HepG2 (cell line): ENCODE data around the gene CEBPA. TPM values are rescaled to one million over a fixed set of nuclear protein-coding genes. Genes with fewer than 3 reads are reported as not detected.
A peak's percentile ranks its signal among the peaks of the same experiment; 100 is the strongest.

Experiments
- BORCS8-MEF2B ChIP-seq: sonication (generic); formaldehyde crosslinking; IDR thresholded peaks from 2 replicates; pipeline ENCODE4 v1.8.0; 2022; ENCODE audit warnings: mild to moderate bottlenecking, missing genetic modification reagents
- FOXK2 ChIP-seq: fragments of 450-650 bp; IDR thresholded peaks from 2 replicates; pipeline ENCODE4 v1.6.1; 2016
- HCFC1 ChIP-seq: fragments of 150-350 bp; IDR thresholded peaks from 2 replicates; pipeline ENCODE4 v1.6.1; 2014; ENCODE audit warnings: low read depth, low read length
- HMG20B ChIP-seq: conservative IDR thresholded peaks from 2 replicates; pipeline ENCODE4 v1.6.1; 2016; ENCODE audit warnings: missing genetic modification reagents, missing compliant biosample characterization
- HNRNPUL1 ChIP-seq: fragments of 200-400 bp; formaldehyde crosslinking; IDR thresholded peaks from 2 replicates; pipeline ENCODE4 v1.6.1; 2017; ENCODE audit warnings: low read depth, mild to moderate bottlenecking, low read length, moderate library complexity
- PCBP1 ChIP-seq: fragments of 200-400 bp; formaldehyde crosslinking; IDR thresholded peaks from 2 replicates; pipeline ENCODE4 v1.6.1; 2017; ENCODE audit warnings: mild to moderate bottlenecking, low read depth, low read length, borderline replicate concordance
- PHF8 ChIP-seq: sonication (generic); formaldehyde crosslinking; IDR thresholded peaks from 2 replicates; pipeline ENCODE4 v1.5.0; 2020; ENCODE audit warnings: missing genetic modification reagents
- SALL2 ChIP-seq: sonication (generic); formaldehyde crosslinking; IDR thresholded peaks from 2 replicates; pipeline ENCODE4 v1.8.1; 2023; ENCODE audit warnings: mild to moderate bottlenecking, missing genetic modification reagents, inconsistent platforms
- SOX13 ChIP-seq, 3 experiments: fragments of 450-650 bp in 1 of 3; sonication (generic) in 1 of 3; formaldehyde crosslinking in 1 of 3; IDR thresholded peaks in 2 of 3; conservative IDR thresholded peaks in 1 of 3; 2 replicates each; pipeline versions ENCODE4 v1.5.0 to v1.6.1; 2016 to 2020; ENCODE audit warnings: antibody characterized with exemption in 1 of 3, mild to moderate bottlenecking in 1 of 3, missing compliant biosample characterization in 1 of 3, missing genetic modification reagents in 1 of 3, moderate library complexity in 1 of 3
- XRCC5 ChIP-seq: fragments of 200-400 bp; formaldehyde crosslinking; optimal IDR thresholded peaks from 2 replicates; pipeline ENCODE3; 2017; ENCODE audit warnings: mild to moderate bottlenecking, low read length
- ZMYM2 ChIP-seq: sonication (generic); formaldehyde crosslinking; IDR thresholded peaks from 2 replicates; pipeline ENCODE4 v1.8.0; 2022; ENCODE audit warnings: mild to moderate bottlenecking, missing genetic modification reagents
- ZNF747 ChIP-seq: sonication (generic); formaldehyde crosslinking; IDR thresholded peaks from 2 replicates; pipeline ENCODE4 v1.8.1; 2023; ENCODE audit warnings: missing genetic modification reagents, mild to moderate bottlenecking, borderline replicate concordance
- ZNF816 ChIP-seq: sonication (generic); formaldehyde crosslinking; IDR thresholded peaks from 2 replicates; pipeline ENCODE4 v1.8.0; 2022; ENCODE audit warnings: missing genetic modification reagents, mild to moderate bottlenecking, borderline replicate concordance
- polyA plus RNA-seq, 8 experiments: library from polyadenylated mRNA; depleted of rRNA in 3 of 8; stranded (reverse) in 7 of 8; unstranded in 1 of 8; fragments of >200 nt; fragmentation: Illumina TruSeq in 4 of 8; extraction: Trizol in 4 of 8; gene quantifications; 2 replicates each; pipeline versions ENCODE4 v1.2.1 to v1.2.3, GENCODE V29; 2011 to 2016; ENCODE audit warnings: low read depth in 4 of 8, missing spikeins in 1 of 8, mixed read lengths in 1 of 8; ENCODE audit not compliant: insufficient read depth in 1 of 8
- total RNA-seq, 5 experiments: library from RNA; depleted of rRNA; stranded (reverse); fragments of >200 nt; fragmentation: Illumina TruSeq; extraction: Trizol; gene quantifications; 2 replicates each; pipeline ENCODE4 v1.2.3, GENCODE V29; 2016; ENCODE audit warnings: low read depth in 1 of 5
- TF ChIP-seq, protein P1 (sequence below): sonication (generic); formaldehyde crosslinking; IDR thresholded peaks from 2 replicates; pipeline ENCODE4 v1.5.0; 2020; ENCODE audit warnings: mild to moderate bottlenecking, missing genetic modification reagents
- TF ChIP-seq, protein P2 (sequence below): IDR thresholded peaks from 2 replicates; pipeline ENCODE4 v1.6.1; 2016
- TF ChIP-seq, protein P3 (sequence below): sonication (generic); formaldehyde crosslinking; IDR thresholded peaks from 2 replicates; pipeline ENCODE4 v1.5.1; 2020; ENCODE audit warnings: mild to moderate bottlenecking, missing genetic modification reagents, borderline replicate concordance
- TF ChIP-seq, protein P4 (sequence below): sonication (generic); formaldehyde crosslinking; IDR thresholded peaks from 2 replicates; pipeline ENCODE4 v1.8.1; 2023; ENCODE audit warnings: mild to moderate bottlenecking, moderate library complexity, missing genetic modification reagents

CEBPA gene
- total and polyA plus RNA-seq, 2 of the 13 experiments (the other 11 are each of a cell fraction or from before 2014, with no cell fraction given) = 24.8 to 103 TPM

DNA sequence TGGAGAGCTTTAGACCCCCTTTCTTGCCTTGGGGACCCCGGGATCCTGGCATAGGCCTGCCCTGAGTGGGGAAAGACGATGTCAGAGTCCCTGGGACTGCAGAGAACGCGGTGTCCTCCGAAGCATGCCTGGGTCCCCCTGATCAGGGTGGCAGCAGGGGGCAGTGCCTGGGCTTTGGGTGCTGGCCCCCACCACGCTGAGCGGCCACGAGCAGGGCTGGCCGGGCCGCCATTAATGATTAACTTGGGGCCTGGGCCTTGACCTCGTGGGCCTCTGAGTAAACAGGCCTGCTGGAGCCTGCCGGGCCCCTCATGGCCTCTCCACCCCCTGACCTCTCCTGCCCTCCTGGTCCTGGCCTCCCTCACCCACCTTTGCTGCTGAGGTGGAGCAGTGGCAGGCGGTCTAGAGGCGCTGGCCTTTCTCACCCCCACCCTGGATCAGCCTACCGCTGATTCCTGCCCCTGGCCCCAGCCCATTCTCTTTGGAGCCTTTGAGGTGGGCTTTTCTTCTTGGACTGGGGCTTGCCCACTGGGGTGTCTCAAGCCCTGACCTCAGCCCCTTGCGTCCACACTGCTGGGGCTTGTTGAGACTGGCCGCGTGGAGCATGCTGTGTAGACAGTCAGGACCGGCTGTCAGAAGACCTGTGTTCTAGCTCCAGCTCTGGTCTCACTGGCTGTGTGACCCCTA is 26.3 kb downstream of the CEBPA start (continued):
- TF ChIP-seq, protein P1, sequence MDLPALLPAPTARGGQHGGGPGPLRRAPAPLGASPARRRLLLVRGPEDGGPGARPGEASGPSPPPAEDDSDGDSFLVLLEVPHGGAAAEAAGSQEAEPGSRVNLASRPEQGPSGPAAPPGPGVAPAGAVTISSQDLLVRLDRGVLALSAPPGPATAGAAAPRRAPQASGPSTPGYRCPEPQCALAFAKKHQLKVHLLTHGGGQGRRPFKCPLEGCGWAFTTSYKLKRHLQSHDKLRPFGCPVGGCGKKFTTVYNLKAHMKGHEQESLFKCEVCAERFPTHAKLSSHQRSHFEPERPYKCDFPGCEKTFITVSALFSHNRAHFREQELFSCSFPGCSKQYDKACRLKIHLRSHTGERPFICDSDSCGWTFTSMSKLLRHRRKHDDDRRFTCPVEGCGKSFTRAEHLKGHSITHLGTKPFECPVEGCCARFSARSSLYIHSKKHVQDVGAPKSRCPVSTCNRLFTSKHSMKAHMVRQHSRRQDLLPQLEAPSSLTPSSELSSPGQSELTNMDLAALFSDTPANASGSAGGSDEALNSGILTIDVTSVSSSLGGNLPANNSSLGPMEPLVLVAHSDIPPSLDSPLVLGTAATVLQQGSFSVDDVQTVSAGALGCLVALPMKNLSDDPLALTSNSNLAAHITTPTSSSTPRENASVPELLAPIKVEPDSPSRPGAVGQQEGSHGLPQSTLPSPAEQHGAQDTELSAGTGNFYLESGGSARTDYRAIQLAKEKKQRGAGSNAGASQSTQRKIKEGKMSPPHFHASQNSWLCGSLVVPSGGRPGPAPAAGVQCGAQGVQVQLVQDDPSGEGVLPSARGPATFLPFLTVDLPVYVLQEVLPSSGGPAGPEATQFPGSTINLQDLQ = peak; percentile 90; the same call in 1 of the 2 replicates
- TF ChIP-seq PCBP1 (peak; percentile 82; the same call in 1 of the 2 replicates), HMG20B (peak; percentile 97), HCFC1 (no peak), SOX13 (IDR thresholded peaks at IDR 0.05) (peak; percentile 50; the same call in 1 of the 2 replicates), SOX13 (CRISPR knock-in tag; conservative IDR thresholded peaks at IDR 0.05 in 1 of 2, IDR thresholded peaks at IDR 0.05 in 1 of 2) (peak in 1 of 2 experiments; percentile 91; a peak in 2 of 4 replicates), ZNF816 (CRISPR knock-in tag) (peak; percentile 72; the same call in 1 of the 2 replicates), ZNF747 (CRISPR knock-in tag) (peak; percentile 95), FOXK2 (0 out of 2 replicates have a peak, but pooled peaks have one; percentile 60), HNRNPUL1 (peak; percentile 100), ZMYM2 (CRISPR knock-in tag) (peak; percentile 80; the same call in 1 of the 2 replicates), XRCC5 (peak; percentile 55), BORCS8-MEF2B (peak; percentile 85; the same call in 1 of the 2 replicates), SALL2 (CRISPR knock-in tag) (peak; percentile 68; the same call in 1 of the 2 replicates), PHF8 (CRISPR knock-in tag) (no peak; the same call in none of the 2 replicates)
- TF ChIP-seq, protein P2, sequence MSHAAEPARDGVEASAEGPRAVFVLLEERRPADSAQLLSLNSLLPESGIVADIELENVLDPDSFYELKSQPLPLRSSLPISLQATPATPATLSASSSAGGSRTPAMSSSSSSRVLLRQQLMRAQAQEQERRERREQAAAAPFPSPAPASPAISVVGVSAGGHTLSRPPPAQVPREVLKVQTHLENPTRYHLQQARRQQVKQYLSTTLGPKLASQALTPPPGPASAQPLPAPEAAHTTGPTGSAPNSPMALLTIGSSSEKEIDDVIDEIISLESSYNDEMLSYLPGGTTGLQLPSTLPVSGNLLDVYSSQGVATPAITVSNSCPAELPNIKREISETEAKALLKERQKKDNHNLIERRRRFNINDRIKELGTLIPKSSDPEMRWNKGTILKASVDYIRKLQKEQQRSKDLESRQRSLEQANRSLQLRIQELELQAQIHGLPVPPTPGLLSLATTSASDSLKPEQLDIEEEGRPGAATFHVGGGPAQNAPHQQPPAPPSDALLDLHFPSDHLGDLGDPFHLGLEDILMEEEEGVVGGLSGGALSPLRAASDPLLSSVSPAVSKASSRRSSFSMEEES (CRISPR knock-in tag) = peak; percentile 93
- TF ChIP-seq, protein P3, sequence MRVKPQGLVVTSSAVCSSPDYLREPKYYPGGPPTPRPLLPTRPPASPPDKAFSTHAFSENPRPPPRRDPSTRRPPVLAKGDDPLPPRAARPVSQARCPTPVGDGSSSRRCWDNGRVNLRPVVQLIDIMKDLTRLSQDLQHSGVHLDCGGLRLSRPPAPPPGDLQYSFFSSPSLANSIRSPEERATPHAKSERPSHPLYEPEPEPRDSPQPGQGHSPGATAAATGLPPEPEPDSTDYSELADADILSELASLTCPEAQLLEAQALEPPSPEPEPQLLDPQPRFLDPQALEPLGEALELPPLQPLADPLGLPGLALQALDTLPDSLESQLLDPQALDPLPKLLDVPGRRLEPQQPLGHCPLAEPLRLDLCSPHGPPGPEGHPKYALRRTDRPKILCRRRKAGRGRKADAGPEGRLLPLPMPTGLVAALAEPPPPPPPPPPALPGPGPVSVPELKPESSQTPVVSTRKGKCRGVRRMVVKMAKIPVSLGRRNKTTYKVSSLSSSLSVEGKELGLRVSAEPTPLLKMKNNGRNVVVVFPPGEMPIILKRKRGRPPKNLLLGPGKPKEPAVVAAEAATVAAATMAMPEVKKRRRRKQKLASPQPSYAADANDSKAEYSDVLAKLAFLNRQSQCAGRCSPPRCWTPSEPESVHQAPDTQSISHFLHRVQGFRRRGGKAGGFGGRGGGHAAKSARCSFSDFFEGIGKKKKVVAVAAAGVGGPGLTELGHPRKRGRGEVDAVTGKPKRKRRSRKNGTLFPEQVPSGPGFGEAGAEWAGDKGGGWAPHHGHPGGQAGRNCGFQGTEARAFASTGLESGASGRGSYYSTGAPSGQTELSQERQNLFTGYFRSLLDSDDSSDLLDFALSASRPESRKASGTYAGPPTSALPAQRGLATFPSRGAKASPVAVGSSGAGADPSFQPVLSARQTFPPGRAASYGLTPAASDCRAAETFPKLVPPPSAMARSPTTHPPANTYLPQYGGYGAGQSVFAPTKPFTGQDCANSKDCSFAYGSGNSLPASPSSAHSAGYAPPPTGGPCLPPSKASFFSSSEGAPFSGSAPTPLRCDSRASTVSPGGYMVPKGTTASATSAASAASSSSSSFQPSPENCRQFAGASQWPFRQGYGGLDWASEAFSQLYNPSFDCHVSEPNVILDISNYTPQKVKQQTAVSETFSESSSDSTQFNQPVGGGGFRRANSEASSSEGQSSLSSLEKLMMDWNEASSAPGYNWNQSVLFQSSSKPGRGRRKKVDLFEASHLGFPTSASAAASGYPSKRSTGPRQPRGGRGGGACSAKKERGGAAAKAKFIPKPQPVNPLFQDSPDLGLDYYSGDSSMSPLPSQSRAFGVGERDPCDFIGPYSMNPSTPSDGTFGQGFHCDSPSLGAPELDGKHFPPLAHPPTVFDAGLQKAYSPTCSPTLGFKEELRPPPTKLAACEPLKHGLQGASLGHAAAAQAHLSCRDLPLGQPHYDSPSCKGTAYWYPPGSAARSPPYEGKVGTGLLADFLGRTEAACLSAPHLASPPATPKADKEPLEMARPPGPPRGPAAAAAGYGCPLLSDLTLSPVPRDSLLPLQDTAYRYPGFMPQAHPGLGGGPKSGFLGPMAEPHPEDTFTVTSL = peak; percentile 81; the same call in 1 of the 2 replicates
- TF ChIP-seq, protein P4, sequence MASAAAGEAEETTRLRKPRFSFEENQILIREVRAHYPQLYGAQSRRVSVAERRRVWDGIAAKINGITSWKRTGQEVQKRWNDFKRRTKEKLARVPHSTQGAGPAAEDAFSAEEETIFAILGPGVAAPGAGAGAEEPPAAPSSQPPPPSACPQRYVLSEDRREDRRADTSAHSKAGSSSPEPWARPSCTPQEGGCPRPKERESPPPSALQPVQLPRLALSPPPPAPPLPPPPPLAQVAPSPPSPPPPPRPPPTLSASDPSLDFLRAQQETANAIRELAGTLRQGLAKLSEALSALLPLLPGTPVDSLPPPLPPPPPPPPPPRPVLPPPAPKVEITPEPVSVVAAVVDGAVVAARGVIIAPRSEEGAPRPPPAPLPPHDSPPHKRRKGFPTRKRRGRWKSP (CRISPR knock-in tag) = peak; percentile 95
